H1 (cell line): ENCODE measurements around the gene RGS3. TPM values are rescaled to one million over a fixed set of nuclear protein-coding genes. Genes with fewer than 3 reads are reported as not detected.

ENCODE experiments used
- CTCF ChIA-PET: fragments of 300-600 bp; sonication (Branson Sonifier 250); formaldehyde crosslinking; loops from one replicate; lab custom pipeline; 2021; ENCODE audit not compliant: partially characterized antibody; lab: Charles Lee
- POLR2A ChIA-PET: fragments of 300-600 bp; sonication (Branson Sonifier 250); formaldehyde crosslinking; loops from one replicate; lab custom pipeline; 2021; ENCODE audit warnings: inconsistent platforms; ENCODE audit not compliant: partially characterized antibody; lab: Charles Lee
- DNase-seq, 2 experiments: peaks; one replicate each; pipeline versions ENCODE4 v3.0.0 to v3.0.0-alpha.2; 2010 to 2022; ENCODE audit warnings: low spot score in 2 of 2, low read depth in 1 of 2, mixed read lengths in 1 of 2
- FAIRE-seq: peaks from 2 replicates; lab custom pipeline; 2011; peaks lifted over from hg19 to GRCh38; lab: Jason Lieb, UNC
- H2AFZ ChIP-seq: 2 replicates; pipeline ENCODE4 v1.8.1; 2012; ENCODE audit warnings: low read length, inconsistent platforms
- H2AK5ac ChIP-seq: 2 replicates; pipeline ENCODE4 v1.6.1; 2013; ENCODE audit warnings: low read depth, low read length
- H2BK120ac ChIP-seq: replicated peaks from 2 replicates; pipeline ENCODE3; 2013; ENCODE audit warnings: low read depth, low read length, inconsistent platforms
- H2BK12ac ChIP-seq: 2 replicates; pipeline ENCODE4 v1.6.1; 2013; ENCODE audit warnings: low read depth, low read length
- H2BK15ac ChIP-seq: 2 replicates; pipeline ENCODE4 v1.6.1; 2013; ENCODE audit warnings: low read length
- H2BK20ac ChIP-seq: 2 replicates; pipeline ENCODE4 v1.6.1; 2013; ENCODE audit warnings: low read length
- H2BK5ac ChIP-seq: 2 replicates; pipeline ENCODE4 v1.6.1; 2013; ENCODE audit warnings: low read depth, low read length
- H3K14ac ChIP-seq: 2 replicates; pipeline ENCODE4 v1.6.1; 2013; ENCODE audit warnings: inconsistent platforms; ENCODE audit not compliant: insufficient read length
- H3K18ac ChIP-seq: 2 replicates; pipeline ENCODE4 v1.6.1; 2013; ENCODE audit warnings: low read length; ENCODE audit errors: extremely low read depth
- H3K23ac ChIP-seq: 2 replicates; pipeline ENCODE4 v1.6.1; 2013; ENCODE audit warnings: inconsistent platforms; ENCODE audit not compliant: insufficient read length
- H3K23me2 ChIP-seq: 2 replicates; pipeline ENCODE4 v1.6.1; 2013; ENCODE audit warnings: low read depth, low read length
- H3K27ac ChIP-seq: 2 replicates; pipeline ENCODE4 v1.6.1; 2011; ENCODE audit warnings: low read depth, low read length, inconsistent platforms
- H3K27me3 ChIP-seq, 4 experiments: replicated peaks in 1 of 4; 1 replicate in 1 of 4; 2 replicates in 3 of 4; pipeline versions ENCODE4 v1.6.1 to v1.8.1; 2011 to 2013; ENCODE audit warnings: low read length in 3 of 4, mild to moderate bottlenecking in 3 of 4, inconsistent platforms in 2 of 4, mixed read lengths in 2 of 4, moderate library complexity in 1 of 4; ENCODE audit not compliant: control insufficient read depth in 3 of 4, insufficient read depth in 3 of 4; ENCODE audit errors: extremely low read depth in 1 of 4
- H3K36me3 ChIP-seq, 4 experiments: 2 replicates each; pipeline versions ENCODE4 v1.6.1 to v1.8.1; 2011 to 2013; ENCODE audit warnings: mild to moderate bottlenecking in 4 of 4, low read length in 3 of 4, moderate library complexity in 2 of 4, control low read depth in 1 of 4, inconsistent platforms in 1 of 4; ENCODE audit not compliant: insufficient read depth in 4 of 4, control insufficient read depth in 2 of 4
- H3K4ac ChIP-seq: replicated peaks from 2 replicates; pipeline ENCODE3; 2013; ENCODE audit warnings: low read length, low read depth, mixed read lengths, inconsistent platforms; ENCODE audit not compliant: insufficient read length
- H3K4me1 ChIP-seq, 4 experiments: replicated peaks in 1 of 4; 1 replicate in 1 of 4; 2 replicates in 3 of 4; pipeline versions ENCODE4 v1.6.1 to v1.8.1; 2011 to 2013; ENCODE audit warnings: low read length in 3 of 4, inconsistent platforms in 2 of 4, mixed read lengths in 1 of 4; ENCODE audit not compliant: insufficient read depth in 4 of 4, control insufficient read depth in 3 of 4
- H3K4me2 ChIP-seq, 2 experiments: 2 replicates each; pipeline versions ENCODE4 v1.6.1 to v1.8.1; 2011 to 2013; ENCODE audit warnings: low read depth in 2 of 2, low read length in 2 of 2, control low read depth in 1 of 2, inconsistent platforms in 1 of 2, mild to moderate bottlenecking in 1 of 2; ENCODE audit not compliant: insufficient read depth in 1 of 2
- H3K4me3 ChIP-seq, 4 experiments: fragments of 200-600, 300-600 bp in 1 of 4; sonication (generic), shearing (Covaris generic), sonication (Bioruptor Twin) in 1 of 4; 2 replicates each; pipeline versions ENCODE4 v1.5.1 to v1.8.1; 2011 to 2016; ENCODE audit warnings: low read length in 4 of 4, low read depth in 3 of 4, control low read depth in 2 of 4, inconsistent platforms in 2 of 4, mild to moderate bottlenecking in 2 of 4, mixed read lengths in 1 of 4, moderate library complexity in 1 of 4; ENCODE audit not compliant: insufficient read depth in 2 of 4; ENCODE audit errors: extremely low read depth in 1 of 4
- H3K56ac ChIP-seq: replicated peaks from 2 replicates; pipeline ENCODE3; 2013; ENCODE audit warnings: low read depth, mild to moderate bottlenecking, mixed read lengths, low read length, inconsistent platforms; ENCODE audit not compliant: insufficient read length
- H3K79me1 ChIP-seq: 2 replicates; pipeline ENCODE4 v1.6.1; 2013; ENCODE audit warnings: low read depth, low read length, control low read depth
- H3K79me2 ChIP-seq, 2 experiments: 2 replicates each; pipeline versions ENCODE4 v1.6.1 to v1.8.1; 2012 to 2013; ENCODE audit warnings: low read length in 2 of 2, mild to moderate bottlenecking in 2 of 2, inconsistent platforms in 1 of 2; ENCODE audit not compliant: insufficient read depth in 2 of 2, control insufficient read depth in 1 of 2
- H3K9ac ChIP-seq, 4 experiments: replicated peaks in 1 of 4; 1 replicate in 1 of 4; 2 replicates in 3 of 4; pipeline versions ENCODE4 v1.6.1 to v1.8.1; 2011 to 2013; ENCODE audit warnings: low read depth in 3 of 4, low read length in 3 of 4, control low read depth in 2 of 4, mild to moderate bottlenecking in 2 of 4, moderate library complexity in 2 of 4, inconsistent platforms in 1 of 4; ENCODE audit errors: extremely low read depth in 1 of 4
- H3K9me3 ChIP-seq, 2 experiments: 2 replicates each; pipeline versions ENCODE4 v1.6.1 to v1.8.1; 2012 to 2013; ENCODE audit warnings: mild to moderate bottlenecking in 2 of 2, moderate library complexity in 2 of 2, control low read depth in 1 of 2, inconsistent platforms in 1 of 2, low read depth in 1 of 2, low read length in 1 of 2, mixed read lengths in 1 of 2; ENCODE audit not compliant: insufficient read depth in 2 of 2
- H4K20me1 ChIP-seq, 2 experiments: replicated peaks in 1 of 2; 2 replicates each; pipeline versions ENCODE3 to v1.8.1; 2011 to 2013; ENCODE audit warnings: inconsistent platforms in 2 of 2, low read length in 2 of 2, mild to moderate bottlenecking in 1 of 2; ENCODE audit not compliant: insufficient read depth in 2 of 2, control insufficient read depth in 1 of 2
- H4K5ac ChIP-seq: 2 replicates; pipeline ENCODE4 v1.6.1; 2013; ENCODE audit warnings: low read length, low read depth, mixed read lengths, inconsistent platforms; ENCODE audit not compliant: insufficient read length
- H4K8ac ChIP-seq: 2 replicates; pipeline ENCODE4 v1.8.0; 2013; ENCODE audit warnings: mild to moderate bottlenecking, moderate library complexity, low read length, inconsistent platforms; ENCODE audit not compliant: insufficient read depth; ENCODE audit errors: extremely low read depth
- H4K91ac ChIP-seq: replicated peaks from 2 replicates; pipeline ENCODE3; 2013; ENCODE audit warnings: low read length, mixed read lengths, inconsistent platforms; ENCODE audit not compliant: insufficient read length
- CHD2 ChIP-seq: IDR thresholded peaks from 2 replicates; pipeline ENCODE4 v1.6.1; 2012; ENCODE audit warnings: low read length, improper control_type of control experiment
- FOSL1 ChIP-seq: IDR thresholded peaks from 2 replicates; pipeline ENCODE4 v1.6.1; 2011; ENCODE audit warnings: mild to moderate bottlenecking, low read depth, low read length, moderate library complexity; ENCODE audit not compliant: insufficient read depth
- ZNF274 ChIP-seq: IDR thresholded peaks from 2 replicates; pipeline ENCODE4 v1.7.0; 2012; ENCODE audit warnings: low read length, borderline replicate concordance; ENCODE audit errors: extremely low read depth
- WGBS, 2 experiments: shearing (Covaris generic) in 1 of 2; methylation state at CpG; one replicate each; pipeline versions ENCODE4 v1.1.6 to v1.1.7; 2013 to 2015; ENCODE audit warnings: low lambda C conversion rate in 2 of 2, mixed read lengths in 2 of 2, inconsistent platforms in 1 of 2, low coverage in 1 of 2, missing lambda C conversion rate in 1 of 2; ENCODE audit not compliant: insufficient replicate concordance in 2 of 2, insufficient coverage in 1 of 2, insufficient read length in 1 of 2; ENCODE audit errors: extremely low coverage in 1 of 2, missing lambda C conversion rate in 1 of 2; 5-methylcytosine and 5-hydroxymethylcytosine counted together
- polyA plus RNA-seq, 7 experiments: library from polyadenylated mRNA; depleted of rRNA in 3 of 7; stranded (reverse) in 5 of 7; unstranded in 2 of 7; fragments of >200 nt in 5 of 7; fragments of 200-250 nt in 2 of 7; gene quantifications; 1 replicate in 5 of 7; 2 replicates in 1 of 7; 4 replicates in 1 of 7; pipeline versions ENCODE4 v1.2.1 to v1.2.3, GENCODE V29; 2011 to 2013; ENCODE audit warnings: missing spikeins in 2 of 7, mixed read lengths in 2 of 7
- total RNA-seq: library from RNA; stranded (reverse); fragmentation: NEBNext Ultra II Directional; extraction: Animal tissue kit (Norgen Biotek cat#: 25700); gene quantifications from 2 replicates; pipeline ENCODE4 v1.2.1, GENCODE V29; 2021

The RGS3 gene
- total and polyA plus RNA-seq, 2 of the 8 experiments (the other 6 are each of a cell fraction or from before 2014, with no cell fraction given): 12.6 to 18.2 TPM

DNA sequence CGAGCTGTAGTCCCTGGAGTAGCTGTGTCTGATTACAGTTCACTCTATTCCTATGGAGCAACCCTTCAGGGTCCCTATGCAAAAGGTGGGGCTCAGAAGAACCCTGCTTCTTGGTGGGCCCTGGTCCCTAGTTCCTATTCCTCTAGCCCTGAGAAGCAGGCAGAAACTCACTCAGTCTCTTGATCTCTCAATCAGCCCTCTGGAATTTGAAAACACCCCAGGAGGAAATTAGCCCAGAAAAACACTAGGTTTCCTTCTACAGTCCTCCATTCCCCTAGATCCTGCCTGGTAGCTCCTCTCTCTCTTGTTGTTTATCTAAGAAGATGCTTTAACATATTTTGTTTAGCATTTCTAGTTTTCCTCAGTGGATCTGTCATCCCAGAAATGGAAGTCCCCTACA is 7.6 kb downstream of the RGS3 start:
- Histone ChIP-seq H2AK5ac (no peak overlapping the region), H3K14ac (no peak overlapping the region), H4K20me1 (no peaks in the 10 kb centered on the region), H3K79me2 (no peaks in the 10 kb centered on the region), H3K23ac (no peak overlapping the region), H3K9me3 (no peaks in the 10 kb centered on the region), H2AFZ (peak overlapping the region; percentile 3; the same call in 1 of the 2 replicates), H4K91ac (no peak overlapping the region), H4K5ac (no peak overlapping the region), H3K79me1 (no peaks in the 10 kb centered on the region), H3K18ac (peak overlapping the region; percentile 19; the same call in 1 of the 2 replicates), H3K27me3 (no peaks in the 10 kb centered on the region), H3K23me2 (no peaks in the 10 kb centered on the region), H2BK12ac (no peak overlapping the region), H3K4ac (no peak overlapping the region), H3K36me3 (no peaks in the 10 kb centered on the region), H3K9ac (no peak overlapping the region), H2BK120ac (no peak overlapping the region), H4K8ac (no peak overlapping the region), H2BK15ac (no peak overlapping the region), H3K4me3 (0 out of 8 replicates have a peak overlapping the region, but pooled peaks of 1 of the 4 experiments have one; percentile 8), H2BK20ac (peak overlapping the region; percentile 48; the same call in 1 of the 2 replicates), H3K4me2 (0 out of 4 replicates have a peak overlapping the region, but pooled peaks of 1 of the 2 experiments have one; percentile 18), H3K27ac (0 out of 2 replicates have a peak overlapping the region, but pooled peaks have one; percentile 33), H2BK5ac (no peak overlapping the region), H3K4me1 (no peaks in the 10 kb centered on the region), H3K56ac (no peak overlapping the region)
- WGBS, 2 experiments: 78% methylated on average over 1 of the region's 1 CpG; no CpG with 5 or more reads in 1 of the 2 experiments
- POLR2A ChIA-PET: interaction anchor here (0.6 to 1.4 kb wide), 2 partner anchors 30 to 240 kb away, joined by 3 to 4 read pairs; no protein-coding TSS in a partner anchor
- no peak for FAIRE-seq
- CTCF ChIA-PET: interaction anchor here (0.5 to 1.8 kb wide), 16 partner anchors 9 to 1120 kb away, joined by 3 to 9 read pairs (median 3); no protein-coding TSS in a partner anchor
- peak in 1 of 2 experiments; percentile 26 for DNase-seq
- TF ChIP-seq FOSL1 (no peak), ZNF274 (no peak), CHD2 (no peak)
